Stimulated activated CD4-positive, alpha-beta T cell treated with anti-CD3 and anti-CD28 coated beads, TNF-alpha, amount 100 ng/mL, for 1 hour (primary cell): ENCODE results near the gene FAM184B.

ENCODE experiments used
- DNase-seq, 3 donors: peaks; one replicate each; pipeline ENCODE4 v3.0.0-alpha.2; 2020; ENCODE audit warnings: low read depth in 3 of 3, low spot score in 1 of 3

Gene FAM184B

DNA sequence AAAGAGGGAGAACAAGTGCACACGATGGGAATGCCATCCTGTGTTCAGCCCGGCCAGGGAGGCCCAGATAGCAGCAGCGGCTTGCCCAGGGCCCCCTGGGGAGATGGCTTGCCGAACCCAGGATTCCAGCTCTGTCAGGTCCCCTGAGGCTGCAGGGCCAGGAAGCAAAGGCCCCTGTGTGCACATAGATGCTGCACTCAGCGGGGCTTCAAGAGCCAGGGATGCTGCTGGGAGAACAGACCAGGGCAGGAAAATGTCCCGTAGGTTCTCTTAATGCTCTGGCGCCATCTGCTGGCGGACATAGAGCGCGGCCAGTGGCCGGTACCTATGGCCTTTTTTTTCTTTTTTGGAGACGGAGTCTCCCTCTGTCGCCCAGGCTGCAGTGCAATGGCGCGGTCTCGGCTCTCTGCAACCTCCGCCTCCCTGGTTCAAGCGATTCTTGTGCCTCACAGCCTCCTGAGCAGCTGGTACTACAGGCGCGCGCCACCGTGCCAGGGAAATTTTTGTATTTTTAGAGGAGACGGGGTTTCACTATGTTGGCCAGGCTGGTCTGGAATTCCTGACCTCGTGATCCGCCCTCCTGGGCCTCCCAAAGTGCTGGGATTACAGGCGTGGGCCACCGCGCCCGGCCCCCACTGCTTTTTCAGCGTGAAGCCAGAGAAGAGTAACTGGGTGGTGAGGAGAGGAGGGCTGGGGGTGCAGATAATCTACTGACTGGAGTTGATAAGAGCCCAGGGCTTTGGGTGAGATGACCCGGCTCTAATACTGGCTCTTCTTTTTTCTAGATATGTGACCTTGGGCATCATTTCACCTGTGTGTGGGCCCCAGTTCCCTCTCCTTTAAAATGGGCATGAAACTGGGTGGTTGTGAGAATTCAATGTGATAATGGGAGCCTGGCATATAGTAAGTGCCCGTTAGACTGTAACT is 144.5 kb downstream of the FAM184B start:
- peak; percentile 24 to 61 (median 42) for DNase-seq

- DNase-seq: no peak
Measured at GRCh38 chr4:17636341-17636695, 145.1 kb downstream of the FAM184B start.

- DNase-seq: no peak
Measured at GRCh38 chr4:17635056-17635455, 146.4 kb downstream of the FAM184B start.

GRCh38 chr4:17633600-17633999 is 147.8 kb downstream of the FAM184B start:
- DNase-seq: no peak

- DNase-seq: no peak
Measured at GRCh38 chr4:17630228-17630627, 151.2 kb downstream of the FAM184B start.

GRCh38 chr4:17624821-17625220 is 156.6 kb downstream of the FAM184B start:
- no peak for DNase-seq

DNA sequence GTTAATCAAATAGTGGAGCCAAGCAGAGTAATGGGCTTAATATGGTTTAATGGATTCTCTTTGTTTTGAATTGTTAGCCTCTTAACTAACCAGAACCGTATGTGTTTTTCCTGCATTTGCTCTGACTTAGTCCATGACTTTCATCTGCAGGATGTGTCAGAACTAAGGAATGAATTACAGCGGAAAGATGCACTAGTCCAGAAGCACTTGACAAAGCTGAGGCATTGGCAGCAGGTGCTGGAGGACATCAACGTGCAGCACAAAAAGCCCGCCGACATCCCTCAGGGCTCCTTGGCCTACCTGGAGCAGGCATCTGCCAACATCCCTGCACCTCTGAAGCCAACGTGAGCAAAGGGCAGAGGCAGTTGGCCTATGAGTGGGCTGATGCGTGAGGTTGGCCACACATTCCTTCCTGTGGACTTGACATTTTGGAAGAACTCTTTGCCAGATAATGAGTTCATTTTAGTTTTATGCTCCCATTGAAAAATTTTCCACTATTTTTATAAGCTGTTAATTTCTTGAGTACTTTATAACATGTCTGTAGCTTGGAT is 157.9 kb downstream of the FAM184B start:
- DNase-seq: no peak

DNA sequence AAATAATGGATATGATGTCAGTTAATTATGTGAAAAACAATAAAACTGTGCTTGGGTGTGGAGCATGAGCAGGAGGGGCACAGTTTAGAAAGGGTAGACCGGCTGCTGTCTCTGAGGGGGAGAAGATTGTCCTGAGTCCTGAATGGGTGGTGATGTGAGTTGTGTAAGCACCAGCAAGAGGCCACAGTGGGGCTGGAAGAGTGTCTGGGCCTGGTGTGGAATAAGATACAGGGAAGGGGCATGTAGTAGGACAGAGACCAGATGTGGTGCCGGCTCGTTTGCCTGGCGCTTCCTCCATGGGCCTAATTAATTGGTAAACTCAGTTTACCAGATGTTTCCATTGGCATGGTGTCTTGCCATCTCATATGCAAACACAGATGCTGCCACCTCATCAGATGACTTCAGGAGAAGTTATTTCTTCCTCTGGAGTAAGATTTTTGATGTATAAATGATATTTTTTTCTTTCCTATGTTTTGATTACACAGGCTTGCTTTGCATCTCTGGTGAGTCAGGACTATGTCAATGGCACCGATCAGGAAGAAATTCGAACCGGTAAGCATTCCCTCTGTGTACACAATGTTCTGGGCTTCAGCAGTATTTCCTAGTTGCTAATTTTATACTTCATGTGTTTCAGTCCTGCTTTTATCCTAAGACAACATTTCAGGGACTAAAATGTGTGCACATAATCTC is 161.9 kb downstream of the FAM184B start:
- DNase-seq: no peak

DNA sequence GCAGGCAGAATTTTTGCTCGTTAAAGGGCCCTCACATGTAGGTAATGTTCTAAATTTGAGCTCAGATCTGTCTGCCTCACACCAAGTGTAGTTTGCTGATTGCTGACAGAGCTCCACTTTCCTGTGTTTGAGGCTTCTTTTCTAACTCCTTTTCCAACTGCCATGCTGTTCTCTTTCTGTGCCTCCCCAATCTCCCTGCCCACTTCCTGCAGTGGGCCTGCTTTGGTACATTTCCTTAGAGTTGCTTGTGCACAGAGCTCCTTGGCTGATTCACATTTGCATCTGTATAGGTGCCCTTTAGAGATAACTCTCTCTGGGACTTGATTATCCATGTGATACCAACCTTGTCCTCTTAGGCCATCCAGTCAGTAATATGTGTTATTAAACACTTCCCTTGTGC is 162.5 kb downstream of the FAM184B start:
- no peak for DNase-seq

DNA sequence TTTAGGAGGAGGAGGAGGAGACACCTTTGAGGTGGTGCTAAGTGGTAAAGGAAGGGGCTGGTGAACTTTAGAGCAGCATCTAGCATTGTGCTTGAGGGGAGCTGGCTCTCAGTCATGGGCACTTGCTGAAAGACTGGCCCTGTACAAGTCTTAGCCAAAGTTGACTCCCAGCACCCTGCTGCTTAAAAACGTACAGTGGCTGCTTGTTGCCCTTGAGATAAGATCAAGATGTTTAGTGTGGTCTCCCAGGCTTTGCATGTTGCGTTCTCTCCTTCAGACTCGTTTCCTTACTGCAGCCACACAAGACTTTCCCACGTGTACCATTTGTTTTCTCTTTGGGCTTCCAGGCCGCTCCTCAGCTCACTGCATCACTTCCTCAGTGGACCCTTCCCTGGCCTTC is 165.1 kb downstream of the FAM184B start:
- no peak for DNase-seq

DNA sequence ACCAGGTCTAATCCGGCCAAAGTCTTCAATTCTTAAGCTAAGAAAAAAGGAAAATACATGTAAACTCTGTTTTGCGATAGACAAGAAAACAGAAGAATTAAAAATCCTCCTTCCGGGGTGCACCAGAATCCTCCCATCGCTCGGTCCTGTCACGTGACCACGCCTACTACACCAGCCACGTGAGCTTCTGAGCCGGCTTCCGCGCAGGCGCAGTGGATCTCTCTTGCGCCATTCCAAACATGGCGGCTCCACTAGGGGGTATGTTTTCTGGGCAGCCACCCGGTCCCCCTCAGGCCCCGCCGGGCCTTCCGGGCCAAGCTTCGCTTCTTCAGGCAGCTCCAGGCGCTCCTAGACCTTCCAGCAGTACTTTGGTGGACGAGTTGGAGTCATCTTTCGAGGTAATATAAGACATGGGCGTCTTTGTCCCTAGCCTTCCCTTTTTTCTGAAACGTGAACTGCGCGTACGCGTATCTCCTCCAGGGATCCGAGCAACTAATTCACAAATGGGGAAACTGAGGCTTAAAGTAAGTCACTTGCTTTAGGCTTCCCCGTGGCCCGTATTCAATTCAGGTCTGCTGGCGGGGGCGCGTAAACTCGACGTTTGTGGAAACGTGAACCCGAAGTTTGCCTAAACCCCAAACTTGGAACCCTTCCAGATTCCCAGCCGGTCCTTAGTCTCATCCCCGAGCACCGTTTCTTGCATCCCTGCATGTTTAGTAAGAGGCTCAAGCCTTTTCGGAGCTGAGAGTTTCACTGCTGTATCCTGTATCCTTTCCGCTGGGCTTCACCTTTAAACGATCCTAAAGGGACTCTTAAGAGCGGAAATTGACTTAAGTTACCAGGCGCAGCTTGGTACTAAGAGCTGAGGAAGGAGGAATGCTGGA is 166.8 kb downstream of the FAM184B start, which contains the start of gene MED28:
TSS of gene MED28 (plus strand) at position 226 of the 884 bp plus-strand sequence. CDS start at position 240, 14 bp downstream.
- DNase-seq: peak; percentile 88 to 91 (median 91)

GRCh38 chr4:17613761-17614415 is 167.5 kb downstream of the FAM184B start:
- peak in 1 of 3 donors; percentile 1 for DNase-seq

GRCh38 chr4:17605236-17605635 is 176.2 kb downstream of the FAM184B start:
- DNase-seq: no peak

DNA sequence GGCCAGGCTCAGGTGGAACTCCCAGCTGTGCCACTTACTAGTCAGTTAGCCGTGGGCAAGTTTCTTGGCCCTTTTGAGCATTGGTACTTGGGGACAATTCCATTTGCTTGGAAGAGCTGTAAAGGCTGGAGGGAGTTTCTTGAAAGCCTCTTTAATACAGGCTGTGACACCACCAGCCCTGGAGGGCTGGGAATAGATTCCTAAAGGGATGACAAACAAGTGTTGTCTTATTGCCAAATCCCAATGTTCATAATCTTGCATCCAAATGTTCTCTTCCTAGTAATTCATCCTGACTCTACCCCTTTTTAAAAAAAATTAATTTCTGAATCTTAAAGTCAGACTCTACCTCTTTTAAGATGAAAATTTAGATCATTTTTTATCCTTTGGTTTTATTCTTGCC is 181.6 kb downstream of the FAM184B start:
- no peak for DNase-seq

DNA sequence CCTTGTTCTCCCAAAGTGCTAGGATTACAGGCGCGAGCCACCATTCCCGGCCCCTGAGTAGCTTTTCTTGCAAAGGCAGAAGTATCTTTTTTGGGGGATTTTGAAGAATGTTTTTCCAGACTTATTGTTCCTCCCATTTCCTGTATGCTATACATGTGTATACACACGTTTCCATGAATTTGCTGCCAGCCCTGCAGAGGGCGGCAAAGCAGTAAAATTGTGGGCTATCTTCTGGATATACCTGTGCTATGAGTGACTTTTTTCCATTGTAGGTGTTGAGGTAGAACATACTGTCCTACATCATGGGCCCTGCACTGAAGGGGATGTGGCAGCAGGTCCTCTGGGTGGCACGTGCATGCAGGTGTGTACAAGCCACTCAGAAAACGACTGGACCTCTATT is 183.9 kb downstream of the FAM184B start:
- no peak for DNase-seq

GRCh38 chr4:17595471-17596005 is 185.9 kb downstream of the FAM184B start:
- no peak for DNase-seq

GRCh38 chr4:17589355-17589754 is 192.1 kb downstream of the FAM184B start:
- no peak for DNase-seq

DNA sequence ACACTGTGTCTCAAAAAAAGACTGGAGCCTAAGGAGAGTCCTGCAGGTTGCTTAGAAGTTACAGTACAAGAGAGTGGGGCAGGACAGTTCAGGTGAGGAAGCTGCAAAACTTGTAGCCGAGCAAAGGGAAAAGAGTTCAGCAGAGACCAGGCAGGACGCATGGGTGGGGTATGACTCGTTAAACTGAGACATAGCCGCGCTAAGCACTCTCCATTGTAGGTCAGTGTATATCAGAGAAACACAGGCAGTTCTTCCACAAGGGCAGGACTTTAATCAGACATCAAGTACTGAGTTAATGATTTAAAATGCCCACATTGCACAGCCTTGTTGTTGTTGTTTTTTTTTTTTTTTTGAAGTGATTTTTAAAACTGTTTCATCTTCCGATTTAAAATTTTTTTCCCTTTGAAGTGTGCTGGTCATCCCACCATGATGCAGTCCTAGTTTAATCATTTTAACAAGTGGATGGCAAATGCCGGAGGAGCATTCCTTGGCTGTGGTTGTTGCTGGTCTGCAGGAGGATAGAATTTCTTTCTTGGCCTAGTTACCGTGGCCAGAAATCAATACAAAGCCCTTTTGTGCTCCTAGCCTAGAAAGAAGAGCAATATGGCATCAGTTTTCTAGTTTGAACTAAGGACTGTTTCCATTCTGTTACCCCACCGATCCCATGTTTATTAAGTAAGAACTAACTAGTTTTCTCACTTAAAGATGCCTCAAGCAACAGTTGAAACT is 194.2 kb downstream of the FAM184B start:
- DNase-seq: no peak

DNA sequence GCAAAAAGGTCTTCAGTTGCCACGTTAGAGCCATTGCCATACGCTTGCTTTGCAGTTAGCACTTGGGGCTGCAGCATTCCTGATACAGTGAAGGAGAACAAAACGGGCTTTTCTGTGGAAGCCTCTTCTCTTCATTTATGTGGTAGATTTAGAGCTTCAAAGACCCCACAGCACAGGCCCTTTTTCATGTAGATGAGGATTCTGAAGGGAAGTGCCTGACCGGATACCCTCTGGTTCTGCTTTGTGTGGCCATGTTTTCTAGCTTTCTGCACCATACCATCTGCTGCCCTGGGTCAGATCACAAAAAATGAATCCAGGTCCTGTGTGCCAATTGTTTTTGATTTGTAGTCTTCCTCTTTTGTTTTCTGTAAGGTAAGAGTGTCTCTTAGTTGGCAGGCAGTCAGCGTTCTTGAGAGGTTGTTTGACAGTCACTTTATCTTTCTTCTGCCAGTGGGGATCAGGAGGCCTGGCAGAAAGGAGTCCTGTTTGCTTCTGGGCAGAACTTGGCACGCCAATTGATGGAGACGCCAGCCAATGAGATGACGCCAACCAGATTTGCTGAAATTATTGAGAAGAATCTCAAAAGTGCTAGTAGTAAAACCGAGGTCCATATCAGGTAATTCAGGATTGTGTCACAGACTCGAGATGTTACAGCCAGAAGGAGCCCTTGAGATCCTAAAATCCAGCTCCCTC is 196.8 kb downstream of the FAM184B start:
- no peak for DNase-seq
